Cardiac muscle cell (in vitro differentiated cells and primary cell): ENCODE results near the gene SMAD6. TPM values are rescaled to one million over a fixed set of nuclear protein-coding genes. Genes with fewer than 3 reads are reported as not detected.
A peak's percentile ranks its signal among the peaks of the same experiment; 100 is the strongest.

Source experiments
- DNase-seq, 2 donors: peaks; one replicate each; pipeline versions ENCODE4 v3.0.0 to v3.0.0-alpha.2; 2010 to 2017; ENCODE audit warnings: low read depth in 1 of 2, low spot score in 1 of 2
- H3K27ac ChIP-seq: fragments of 200-600 bp; sonication (generic); 2 replicates; pipeline ENCODE4 v1.5.1; 2016
- H3K27me3 ChIP-seq: fragments of 200-600 bp; sonication (generic); 2 replicates; pipeline ENCODE4 v1.6.0; 2016; ENCODE audit warnings: control low read depth
- H3K36me3 ChIP-seq: fragments of 200-600 bp; sonication (generic); 2 replicates; pipeline ENCODE4 v1.5.1; 2016; ENCODE audit warnings: control low read depth
- H3K4me1 ChIP-seq: fragments of 200-600 bp; sonication (generic); 2 replicates; pipeline ENCODE4 v1.8.1; 2017; ENCODE audit warnings: low read depth, mild to moderate bottlenecking, mixed run types
- H3K4me3 ChIP-seq: fragments of 200-600 bp; sonication (generic); 2 replicates; pipeline ENCODE4 v1.5.1; 2016; ENCODE audit warnings: mild to moderate bottlenecking
- H3K9me3 ChIP-seq: fragments of 200-600 bp; sonication (generic); 2 replicates; pipeline ENCODE4 v1.5.1; 2017; ENCODE audit warnings: low read depth, mild to moderate bottlenecking, control low read depth
- CTCF ChIP-seq: IDR thresholded peaks from 2 replicates; pipeline ENCODE4 v1.5.1; 2012; ENCODE audit warnings: low read depth, mild to moderate bottlenecking, low read length
- polyA plus RNA-seq: library from polyadenylated mRNA; unstranded; fragments of >200 nt; fragmentation: Nextera tagmentation; extraction: Ambion mirVana; gene quantifications from 2 replicates; pipeline ENCODE4 v1.2.1, GENCODE V29; 2016
- total RNA-seq: library from RNA; depleted of rRNA; stranded (reverse); fragments of >200 nt; gene quantifications from 2 replicates; pipeline ENCODE4 v1.2.3, GENCODE V29; 2016

SMAD6 gene
- total and polyA plus RNA-seq, 2 experiments from 2014 or later, result 106 to 274 TPM

GRCh38 chr15:66692391-66692790 lies 9.6 kb upstream of the SMAD6 start:
- Histone ChIP-seq H3K27me3 (no peaks in the 10 kb centered on the region), H3K9me3 (no peaks in the 10 kb centered on the region), H3K4me1 (peaks cover 43% of the 10 kb centered on the region), H3K4me3 (no peak overlapping the region), H3K27ac (peak overlapping the region; percentile 81), H3K36me3 (no peaks in the 10 kb centered on the region)
- DNase-seq, result no peak
- TF ChIP-seq CTCF, result no peak

GRCh38 chr15:66692808-66693596 lies 9.0 kb upstream of the SMAD6 start:
- no peak for TF ChIP-seq CTCF
- no peak overlapping the region for H3K4me3 ChIP-seq
- H3K27ac ChIP-seq, result peak overlapping the region; percentile 81
- DNase-seq, result no peak
- no peaks in the 10 kb centered on the region for H3K27me3 ChIP-seq
- no peaks in the 10 kb centered on the region for H3K9me3 ChIP-seq
- no peaks in the 10 kb centered on the region for H3K36me3 ChIP-seq
- peaks cover 40% of the 10 kb centered on the region for H3K4me1 ChIP-seq

GRCh38 chr15:66696770-66697169 lies 5.3 kb upstream of the SMAD6 start:
- Histone ChIP-seq H3K9me3 (no peaks in the 10 kb centered on the region), H3K36me3 (no peaks in the 10 kb centered on the region), H3K4me1 (peaks cover 39% of the 10 kb centered on the region), H3K4me3 (no peak overlapping the region), H3K27ac (no peak overlapping the region), H3K27me3 (no peaks in the 10 kb centered on the region)
- no peak for TF ChIP-seq CTCF
- DNase-seq, result no peak

GRCh38 chr15:66698318-66698961 lies 3.6 kb upstream of the SMAD6 start:
- peak; percentile 85 for DNase-seq
- peak overlapping the region; percentile 21 for H3K27ac ChIP-seq
- H3K36me3 ChIP-seq, result peaks cover 2% of the 10 kb centered on the region
- H3K4me1 ChIP-seq, result peaks cover 27% of the 10 kb centered on the region
- H3K4me3 ChIP-seq, result no peak overlapping the region
- no peaks in the 10 kb centered on the region for H3K9me3 ChIP-seq
- H3K27me3 ChIP-seq, result no peaks in the 10 kb centered on the region
- peak; percentile 96 for TF ChIP-seq CTCF

- no peak for TF ChIP-seq CTCF
- no peak overlapping the region for H3K4me3 ChIP-seq
- peaks cover 27% of the 10 kb centered on the region for H3K4me1 ChIP-seq
- no peaks in the 10 kb centered on the region for H3K27me3 ChIP-seq
- no peak for DNase-seq
- H3K27ac ChIP-seq, result peak overlapping the region; percentile 21
- no peaks in the 10 kb centered on the region for H3K9me3 ChIP-seq
- H3K36me3 ChIP-seq, result peaks cover 6% of the 10 kb centered on the region
Observed at GRCh38 chr15:66698971-66699370, 3.1 kb upstream of the SMAD6 start.
